ENCODE measurements around the gene TCEA2. TPM values are rescaled to one million over a fixed set of nuclear protein-coding genes. Genes with fewer than 3 reads are reported as not detected.

The TCEA2 gene
- total and polyA plus RNA-seq, 2 donors (not counting 1 experiment from before 2014, with no cell fraction given): 58.1 to 63.9 TPM

DNA sequence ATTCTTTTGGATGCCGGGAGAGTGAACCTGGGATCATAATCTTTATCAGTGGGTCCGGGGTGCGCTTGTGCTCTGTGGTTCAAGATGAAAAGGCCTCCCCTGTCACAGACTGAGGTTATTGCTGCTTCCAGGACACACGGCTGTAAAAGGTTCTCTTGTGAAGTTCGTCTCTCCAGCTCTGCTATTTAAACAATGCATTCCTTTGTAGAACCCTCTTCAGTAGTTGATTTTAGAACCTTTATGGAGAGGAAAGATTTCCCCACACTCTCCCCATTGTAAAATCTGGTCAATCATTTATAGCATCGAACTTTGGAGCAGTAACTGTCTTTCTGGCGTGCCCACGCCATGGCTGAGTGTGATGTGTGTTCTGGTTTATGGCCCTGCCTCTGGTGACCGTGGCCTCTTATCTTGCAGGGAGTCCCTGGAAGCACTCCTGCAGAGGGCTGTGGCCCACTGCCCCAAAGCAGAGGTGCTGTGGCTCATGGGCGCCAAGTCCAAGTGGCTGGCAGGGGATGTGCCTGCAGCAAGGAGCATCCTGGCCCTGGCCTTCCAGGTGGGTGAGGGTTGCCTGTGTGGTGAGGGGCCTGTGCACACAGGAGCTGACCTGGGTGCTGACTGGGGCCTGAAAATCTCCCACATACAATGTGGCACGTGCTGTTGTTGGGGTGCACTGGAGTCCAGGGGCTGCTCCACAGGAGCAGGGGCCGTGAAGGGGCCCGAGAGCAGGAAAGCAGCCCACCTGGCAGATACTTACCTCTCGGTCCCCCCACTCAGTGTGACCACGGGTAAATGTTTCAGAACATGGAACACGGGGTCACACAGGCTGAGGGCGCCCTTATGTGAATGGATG lies 38.6 kb upstream of the TCEA2 start:
- CTCF ChIA-PET: interaction anchor here (0.7 to 0.8 kb wide), 2 partner anchors 206 to 322 kb away, joined by 3 read pairs; no protein-coding TSS in a partner anchor
- no peak overlapping the region for H3K27ac Mint-ChIP-seq
- peaks cover 62% of the 10 kb centered on the region for H4K20me1 ChIP-seq (ENCODE audit: control insufficient read depth, insufficient read depth, low read length, poor library complexity, severe bottlenecking)

More for the DNA sequence above, 38.6 kb upstream of the TCEA2 start:
- H3K36me3 ChIP-seq (replicated peaks in 1 of 2; ENCODE audit: control extremely low read depth in 1 of 2, control insufficient read depth in 1 of 2, extremely low read depth in 1 of 2, insufficient read depth in 2 of 2, low read length in 1 of 2): peaks cover 3 to 84% of the 10 kb centered on the region in 2 experiments
- Mint-ChIP-seq H3K27me3 (no peaks in the 10 kb centered on the region), H3K4me3 (no peak overlapping the region), H3K4me1 (no peaks in the 10 kb centered on the region), H3K9me3 (ENCODE audit: insufficient read depth) (no peaks in the 10 kb centered on the region)
- H3K4me3 ChIP-seq (ENCODE audit: control extremely low read depth in 1 of 5, extremely low read depth in 1 of 5, insufficient read depth in 1 of 5, low read depth in 2 of 5, low read length in 4 of 5): no peak overlapping the region
- no peak overlapping the region for H3K4me2 ChIP-seq (replicated peaks; ENCODE audit: low read depth, low read length, poor library complexity, severe bottlenecking)
- 97% methylated on average over 11 of the region's 17 CpGs for WGBS (ENCODE audit: insufficient coverage)
- intact Hi-C loops (cut with micrococcal nuclease): no loop called here
- peaks cover 31% of the 10 kb centered on the region for H3K79me2 ChIP-seq (ENCODE audit: control insufficient read depth, insufficient read depth, low read length)
- no peak for TF ChIP-seq EZH2 (IDR thresholded peaks at IDR 0.05; ENCODE audit: borderline replicate concordance, insufficient read depth, low read depth, low read length, poor library complexity, severe bottlenecking)
- TF ChIP-seq, protein P1, sequence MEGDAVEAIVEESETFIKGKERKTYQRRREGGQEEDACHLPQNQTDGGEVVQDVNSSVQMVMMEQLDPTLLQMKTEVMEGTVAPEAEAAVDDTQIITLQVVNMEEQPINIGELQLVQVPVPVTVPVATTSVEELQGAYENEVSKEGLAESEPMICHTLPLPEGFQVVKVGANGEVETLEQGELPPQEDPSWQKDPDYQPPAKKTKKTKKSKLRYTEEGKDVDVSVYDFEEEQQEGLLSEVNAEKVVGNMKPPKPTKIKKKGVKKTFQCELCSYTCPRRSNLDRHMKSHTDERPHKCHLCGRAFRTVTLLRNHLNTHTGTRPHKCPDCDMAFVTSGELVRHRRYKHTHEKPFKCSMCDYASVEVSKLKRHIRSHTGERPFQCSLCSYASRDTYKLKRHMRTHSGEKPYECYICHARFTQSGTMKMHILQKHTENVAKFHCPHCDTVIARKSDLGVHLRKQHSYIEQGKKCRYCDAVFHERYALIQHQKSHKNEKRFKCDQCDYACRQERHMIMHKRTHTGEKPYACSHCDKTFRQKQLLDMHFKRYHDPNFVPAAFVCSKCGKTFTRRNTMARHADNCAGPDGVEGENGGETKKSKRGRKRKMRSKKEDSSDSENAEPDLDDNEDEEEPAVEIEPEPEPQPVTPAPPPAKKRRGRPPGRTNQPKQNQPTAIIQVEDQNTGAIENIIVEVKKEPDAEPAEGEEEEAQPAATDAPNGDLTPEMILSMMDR (IDR thresholded peaks at IDR 0.05): no peak
- POLR2A ChIA-PET: no interaction called here
- no peak overlapping the region for H2AFZ ChIP-seq (ENCODE audit: insufficient read depth, low read depth, low read length, poor library complexity, severe bottlenecking)
- ATAC-seq (ENCODE audit: low read depth) (no peak), DNase-seq (no peak)
- H3K27ac ChIP-seq (ENCODE audit: low read length in 2 of 2): no peak overlapping the region
- no peaks in the 10 kb centered on the region for H3K9me3 ChIP-seq (ENCODE audit: control extremely low read depth in 1 of 3, control insufficient read depth in 2 of 3, insufficient read depth in 1 of 3, low read length in 2 of 3)
- H3K4me1 ChIP-seq (ENCODE audit: control insufficient read depth in 2 of 2, insufficient read depth in 2 of 2, low read length in 2 of 2): no peaks in the 10 kb centered on the region
- no peaks in the 10 kb centered on the region for H3K27me3 ChIP-seq (replicated peaks in 1 of 4; ENCODE audit: control extremely low read depth in 1 of 4, control insufficient read depth in 3 of 4, insufficient read depth in 4 of 4, low read length in 3 of 4)
- H3K9ac ChIP-seq (ENCODE audit: low read length): no peak overlapping the region

All from B cell (primary cell).